ENCODE measurements around the gene SEMA4A.
"Not testable (repeated sequence)": the region's sequence is repeated elsewhere in the genome, so short reads cannot be mapped to it uniquely, and the experiment has no call there.

Gene SEMA4A
- total RNA-seq, result 30.6 reads per million, percentile 57 among the genes with 10 or more reads in this experiment

DNA sequence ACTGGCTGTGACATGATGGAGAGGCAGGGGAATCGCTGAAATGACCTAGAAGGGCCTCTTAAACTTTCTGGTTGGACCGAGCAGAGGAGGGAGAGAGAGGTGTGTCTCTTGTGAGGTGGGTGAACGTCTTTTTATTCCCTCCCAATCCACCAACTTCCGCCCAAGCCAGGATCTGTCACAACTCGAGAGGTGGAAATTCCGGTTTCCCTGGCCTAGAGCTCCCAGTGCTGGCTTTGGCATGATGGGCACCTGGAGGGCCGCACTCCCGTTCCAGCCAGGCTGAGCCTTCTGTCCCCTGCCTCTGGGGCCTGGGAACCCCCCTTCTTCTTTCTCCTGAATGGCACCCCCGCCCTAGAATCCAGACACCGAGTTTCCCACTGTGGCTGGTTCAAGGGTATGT, at the start of gene SEMA4A:
SEMA4A (plus strand) TSS at position 224 of the 400 bp plus-strand sequence. CDS start 994 bp downstream, outside the sequence.
- DNase-seq, result no peak

DNA sequence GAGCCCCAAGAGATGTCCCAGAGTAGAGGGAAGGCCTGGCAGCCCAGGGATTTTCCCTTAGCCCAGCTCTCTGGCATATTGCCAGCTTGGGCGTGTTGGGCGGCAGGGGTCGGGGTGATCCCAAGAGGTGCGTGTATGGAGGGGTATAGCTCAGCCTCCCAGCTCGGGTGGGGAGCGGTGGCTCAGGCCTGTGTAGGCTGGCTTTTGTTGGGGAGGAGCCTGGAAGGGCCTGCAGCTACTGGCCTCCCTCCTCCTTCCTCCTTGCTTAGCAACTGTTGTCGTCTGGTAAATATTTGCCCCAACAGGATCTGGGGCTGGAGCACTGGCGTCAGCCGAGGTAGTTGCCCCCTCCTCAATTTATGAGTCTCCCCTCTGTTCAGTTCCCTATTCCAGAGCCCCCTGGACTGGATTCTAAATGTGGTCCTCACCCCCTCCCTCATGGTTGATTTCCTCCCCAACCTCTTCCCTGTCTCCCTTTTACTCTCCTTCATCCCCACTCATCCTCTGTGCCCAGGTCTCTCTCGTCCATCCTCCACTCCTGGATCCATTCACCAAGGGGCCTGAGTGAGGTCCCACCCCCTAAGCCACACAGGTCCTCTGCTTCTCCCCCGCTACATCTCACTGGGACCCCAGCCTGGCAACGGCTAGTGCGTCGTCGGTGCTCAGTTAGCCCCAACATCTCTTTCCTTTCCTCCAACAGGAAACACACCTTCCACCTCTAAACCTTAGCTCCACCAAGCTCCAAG, 49.1 kb upstream of the SEMA4A start:
- peak; percentile 62 for DNase-seq

DNA sequence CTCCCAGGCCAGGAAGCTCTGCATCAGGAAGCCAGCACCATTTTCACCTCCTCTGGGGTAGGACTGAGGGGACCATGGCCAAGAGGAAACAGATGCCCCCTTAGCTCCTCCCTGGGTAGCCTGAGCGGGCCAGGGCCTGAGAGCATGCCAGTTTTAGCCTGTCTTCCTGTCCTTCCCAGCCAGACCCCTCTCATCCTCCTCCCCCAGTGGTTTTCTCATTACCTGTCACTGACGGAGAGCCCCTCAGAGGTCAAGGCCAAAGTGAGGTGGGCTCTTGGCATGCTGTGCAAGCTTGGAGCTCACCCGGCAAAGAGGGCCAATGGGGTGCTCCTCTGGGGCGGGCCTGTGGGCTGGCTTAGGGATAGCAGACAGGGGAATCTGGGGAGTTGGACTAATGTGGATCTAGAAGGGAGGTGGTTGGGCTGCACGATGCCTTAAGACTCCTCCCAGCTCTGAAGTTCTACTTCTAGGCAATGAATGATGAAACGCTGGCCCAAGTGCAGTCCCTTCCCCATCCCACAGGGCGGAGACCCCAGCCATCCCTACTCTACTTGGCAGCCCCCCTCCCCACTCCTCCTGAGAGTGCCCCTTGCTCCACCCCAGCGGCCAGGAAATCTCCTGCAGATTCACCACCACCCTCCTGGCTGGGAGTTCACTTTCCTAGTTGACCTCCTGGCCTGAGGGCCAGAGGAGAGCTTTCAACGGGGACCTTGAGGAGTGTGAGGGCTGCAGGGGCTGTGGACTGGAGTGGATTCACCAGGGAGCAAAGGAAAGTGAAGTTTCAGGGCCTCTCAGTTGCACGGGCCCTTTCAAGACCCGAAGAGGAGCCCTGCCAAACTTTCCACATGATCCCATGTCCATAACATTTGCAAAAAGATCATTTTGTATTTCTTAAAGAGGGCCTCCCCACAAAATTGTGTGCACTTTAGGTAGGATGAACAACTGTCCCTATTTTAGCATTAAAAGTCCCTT, 48.2 kb upstream of the SEMA4A start:
- DNase-seq, result no peak

DNA sequence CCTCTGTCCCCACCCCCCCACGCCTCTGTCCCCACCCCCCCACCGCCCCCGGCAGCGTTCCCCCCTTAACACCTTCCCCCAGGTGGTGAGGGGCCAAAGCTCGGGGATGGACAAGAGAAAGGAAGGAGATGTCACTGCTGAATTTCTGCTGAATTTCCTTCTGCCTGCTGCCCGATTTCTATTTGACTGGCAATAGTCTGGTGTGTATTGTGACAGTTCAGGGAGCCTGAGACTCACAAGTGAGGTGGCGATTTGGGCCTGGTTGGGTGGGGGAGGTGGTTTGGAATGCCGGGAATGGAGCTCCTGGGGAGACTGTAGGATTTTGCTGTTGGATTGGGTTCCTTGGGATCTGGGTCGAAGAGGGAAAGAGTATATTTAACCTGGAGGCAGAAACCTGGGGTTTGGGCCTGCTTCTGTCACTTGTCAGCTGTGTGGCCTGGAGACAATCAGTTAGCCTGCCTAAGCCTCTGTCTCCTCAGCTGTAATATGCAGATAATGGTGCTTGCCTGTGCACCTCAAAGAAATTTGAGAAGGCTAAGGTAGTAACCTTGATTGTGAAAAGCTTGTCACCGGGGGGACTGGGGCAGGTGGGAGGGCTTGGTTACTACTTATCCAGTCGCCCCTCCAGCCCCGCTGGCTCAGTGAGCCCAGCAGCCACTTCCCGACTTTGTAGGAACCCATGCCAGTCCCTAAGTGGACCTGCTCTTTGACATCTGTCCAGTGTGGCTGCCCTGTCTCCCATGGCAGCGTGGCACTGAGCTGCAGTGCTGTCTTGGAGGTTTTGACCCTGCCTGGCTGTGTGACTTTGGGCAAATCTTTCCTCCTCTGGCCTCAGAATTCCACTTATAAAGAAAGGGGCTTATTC, 46.5 kb upstream of the SEMA4A start:
- no peak for DNase-seq

DNA sequence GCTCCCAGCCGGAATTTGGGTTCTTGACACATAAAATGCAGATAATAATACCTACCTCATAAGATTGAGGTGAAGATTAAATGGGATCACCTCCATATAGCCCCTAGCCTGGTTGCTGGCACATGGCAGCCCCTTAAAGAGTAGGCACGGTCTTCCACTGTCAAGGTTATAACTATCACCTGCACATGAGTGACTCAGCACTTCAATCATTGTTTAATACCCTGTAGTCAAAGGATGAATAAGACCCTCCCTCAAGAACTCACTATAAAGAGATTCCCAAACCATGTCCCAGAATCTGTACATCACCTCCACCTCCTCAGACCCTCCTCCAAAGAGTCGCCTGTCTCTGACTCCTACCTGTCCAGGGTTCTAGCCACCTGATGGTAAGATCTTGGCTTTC, 45.3 kb upstream of the SEMA4A start:
- DNase-seq, result no peak

DNA sequence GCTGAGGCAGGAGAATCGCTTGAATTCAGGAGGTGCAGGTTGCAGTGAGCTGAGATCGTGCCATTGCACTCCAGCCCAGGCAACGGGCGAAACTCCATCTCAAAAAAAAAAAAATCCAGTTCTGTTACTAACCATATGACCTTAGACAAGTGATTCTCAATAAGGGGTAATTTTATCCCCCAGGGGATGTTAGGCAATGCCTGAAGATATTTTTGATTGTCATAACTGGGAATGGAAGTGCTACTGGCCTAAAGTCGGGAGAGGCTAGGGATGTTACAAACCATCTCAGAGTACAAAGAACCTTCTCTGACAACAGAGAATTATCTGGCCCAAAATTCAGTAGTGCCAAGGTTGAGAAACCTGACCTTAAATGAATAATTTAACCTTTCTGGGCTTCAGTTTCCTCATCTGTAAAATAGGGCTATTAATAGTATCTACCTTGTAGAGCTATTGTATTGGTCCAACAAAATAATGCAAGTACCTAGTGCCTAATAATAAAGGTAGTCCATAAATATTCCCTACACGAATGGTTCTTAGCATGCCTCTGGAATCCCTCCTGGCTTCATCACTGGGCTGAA, 44.6 kb upstream of the SEMA4A start:
- no peak for DNase-seq

DNA sequence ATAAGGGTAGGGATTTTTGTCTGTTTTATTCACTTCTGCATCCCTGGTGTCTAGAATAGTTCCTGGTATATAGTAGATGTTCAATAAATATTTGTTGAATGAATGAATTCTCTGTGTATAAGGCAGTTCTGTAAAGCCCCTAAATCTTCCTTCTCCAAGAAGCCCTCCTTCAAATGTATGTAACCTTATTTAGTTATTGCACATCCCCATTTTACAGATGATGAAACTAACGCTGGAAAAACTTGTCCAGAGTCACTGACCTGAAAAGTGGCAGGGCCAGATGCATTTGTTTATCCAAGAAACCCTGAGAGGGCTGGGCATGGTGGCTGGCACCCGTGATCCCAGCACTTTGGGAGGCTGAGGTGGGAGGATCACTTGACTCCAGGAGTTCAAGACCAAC, 43.1 kb upstream of the SEMA4A start:
- no peak for DNase-seq

DNA sequence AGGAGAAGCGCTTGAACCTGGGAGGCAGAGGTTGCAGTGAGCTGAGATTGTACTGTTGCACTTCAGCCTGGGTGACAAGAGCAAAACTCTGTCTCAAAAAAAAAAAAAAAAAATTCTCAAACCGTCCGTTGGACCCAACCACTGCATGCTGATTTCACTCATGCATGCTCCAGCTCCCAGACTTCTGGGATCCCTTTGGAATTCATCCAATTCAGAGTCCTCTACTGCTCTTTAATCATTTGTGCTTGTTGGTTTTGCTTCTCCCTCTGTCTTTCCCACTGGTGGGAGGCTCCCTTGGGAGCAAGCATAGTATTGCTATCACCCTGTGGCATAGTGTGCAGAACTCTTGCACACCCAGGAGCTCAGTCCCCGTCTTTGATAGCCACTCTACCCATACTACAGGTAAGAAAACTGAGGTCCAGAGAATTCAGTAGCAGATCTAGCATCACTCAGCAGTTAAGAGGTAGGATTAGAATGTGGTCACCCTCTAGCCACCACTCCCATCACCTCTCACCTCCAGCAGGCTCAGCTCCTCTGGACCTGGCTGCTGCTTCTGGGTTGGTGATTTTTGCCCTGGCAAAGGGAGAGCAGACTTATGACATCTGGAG, 41.9 kb upstream of the SEMA4A start:
- no peak for DNase-seq

DNA sequence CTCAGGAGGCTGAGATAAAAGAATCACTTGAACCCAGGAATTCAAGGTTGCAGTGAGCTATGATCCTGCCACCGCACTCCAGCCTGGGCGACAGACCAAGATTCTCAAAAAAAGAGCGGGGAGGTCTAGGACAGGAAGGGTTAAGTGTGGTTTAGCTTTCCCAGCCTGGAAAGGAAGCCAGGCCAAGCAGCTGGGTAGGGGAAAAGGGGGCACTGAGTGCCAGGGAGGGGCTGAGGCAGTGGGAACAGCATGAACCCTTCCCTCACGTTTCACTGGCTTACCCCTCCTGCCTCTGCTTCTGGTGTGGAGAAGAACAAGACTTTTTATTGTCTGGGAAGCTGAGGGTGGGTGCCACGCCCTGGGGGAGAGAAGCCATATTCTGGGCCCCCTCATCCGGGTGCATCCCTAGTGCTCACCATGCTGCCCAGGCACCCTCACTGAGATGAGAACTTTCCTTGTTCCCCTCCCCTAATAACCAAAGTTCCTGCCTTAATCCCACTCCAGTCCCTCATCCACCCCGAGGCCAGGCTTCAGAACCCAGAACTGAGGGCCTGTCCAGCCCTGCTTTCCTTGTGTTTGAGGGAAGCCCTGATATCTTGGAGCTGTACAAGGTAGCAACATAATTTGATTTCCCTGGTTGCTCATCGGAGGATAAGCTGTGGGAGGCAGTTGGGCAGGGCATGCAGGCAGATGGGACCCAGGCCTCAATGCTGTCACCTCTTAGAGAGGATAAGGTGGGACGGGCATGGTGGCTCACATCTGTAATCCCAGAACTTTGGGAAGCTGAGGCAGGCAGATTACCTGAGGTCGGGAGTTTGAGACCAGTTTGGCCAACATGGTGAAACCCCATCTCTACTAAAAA, 40.9 kb upstream of the SEMA4A start:
- DNase-seq, result no peak

DNA sequence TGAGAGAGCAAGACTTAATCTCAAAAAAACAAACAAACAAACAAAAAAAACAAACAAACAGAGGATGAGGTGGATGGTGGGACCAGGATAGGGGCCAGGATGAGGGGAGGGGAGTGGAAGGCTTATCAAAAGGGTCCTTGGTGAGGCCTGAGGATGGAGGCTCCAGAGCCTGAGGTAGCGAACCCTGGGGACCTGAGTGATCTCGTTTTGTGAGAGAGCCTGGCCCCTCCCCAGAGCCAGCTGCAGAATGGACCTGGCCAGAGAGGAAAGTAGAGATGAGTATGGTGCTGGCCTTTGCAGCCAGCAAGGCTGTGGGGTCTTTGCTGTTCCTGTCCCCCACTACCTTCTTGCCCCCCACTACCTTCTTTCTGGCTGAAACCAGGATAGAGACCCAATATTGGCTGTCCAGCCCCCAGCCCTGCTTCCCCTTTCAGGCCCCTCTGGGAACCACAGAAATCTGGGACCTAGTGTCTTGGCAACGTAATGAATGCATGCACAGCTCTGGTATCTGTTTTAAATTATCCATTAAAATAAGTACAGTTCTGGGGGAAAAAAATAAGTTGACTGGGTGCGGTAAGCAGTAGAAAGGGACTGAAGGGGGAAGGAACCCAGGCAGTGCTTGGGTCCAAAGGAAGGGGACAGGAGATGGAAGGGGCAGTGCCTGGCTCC, 40.0 kb upstream of the SEMA4A start:
- no peak for DNase-seq

DNA sequence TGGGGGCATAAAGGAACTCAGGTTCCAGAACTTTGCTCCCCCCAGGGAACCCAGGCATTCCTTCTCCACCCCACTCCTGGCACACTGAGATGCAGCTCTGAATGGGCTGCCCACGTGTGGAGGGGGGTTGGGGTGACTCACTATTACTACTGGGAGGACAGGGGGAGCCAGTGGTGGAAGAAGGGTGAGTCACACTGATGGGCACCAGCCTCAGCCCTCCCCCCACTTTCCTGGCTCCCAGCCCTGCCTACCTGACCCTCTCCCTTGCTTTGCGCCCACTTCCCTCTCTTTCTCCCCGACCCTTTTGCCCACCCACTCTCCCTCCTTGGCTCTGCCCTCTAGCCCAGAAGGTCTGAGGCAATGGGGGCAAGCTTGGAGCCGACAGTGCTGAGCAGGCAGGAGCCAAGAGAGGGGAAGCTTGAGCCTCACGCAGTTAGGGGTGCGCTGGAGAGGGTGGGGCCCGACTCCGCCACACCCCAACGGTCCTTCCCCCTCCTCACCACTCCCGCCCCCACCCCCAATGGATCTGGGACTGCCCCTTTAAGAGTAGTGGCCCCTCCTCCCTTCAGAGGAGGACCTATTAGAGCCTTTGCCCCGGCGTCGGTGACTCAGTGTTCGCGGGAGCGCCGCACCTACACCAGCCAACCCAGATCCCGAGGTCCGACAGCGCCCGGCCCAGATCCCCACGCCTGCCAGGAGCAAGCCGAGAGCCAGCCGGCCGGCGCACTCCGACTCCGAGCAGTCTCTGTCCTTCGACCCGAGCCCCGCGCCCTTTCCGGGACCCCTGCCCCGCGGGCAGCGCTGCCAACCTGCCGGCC, 39.1 kb upstream of the SEMA4A start, which contains the start of gene LMNA:
LMNA (plus strand) TSS at position 611 of the 818 bp plus-strand sequence. CDS start 208 bp downstream, outside the sequence.
- peak; percentile 77 for DNase-seq

DNA sequence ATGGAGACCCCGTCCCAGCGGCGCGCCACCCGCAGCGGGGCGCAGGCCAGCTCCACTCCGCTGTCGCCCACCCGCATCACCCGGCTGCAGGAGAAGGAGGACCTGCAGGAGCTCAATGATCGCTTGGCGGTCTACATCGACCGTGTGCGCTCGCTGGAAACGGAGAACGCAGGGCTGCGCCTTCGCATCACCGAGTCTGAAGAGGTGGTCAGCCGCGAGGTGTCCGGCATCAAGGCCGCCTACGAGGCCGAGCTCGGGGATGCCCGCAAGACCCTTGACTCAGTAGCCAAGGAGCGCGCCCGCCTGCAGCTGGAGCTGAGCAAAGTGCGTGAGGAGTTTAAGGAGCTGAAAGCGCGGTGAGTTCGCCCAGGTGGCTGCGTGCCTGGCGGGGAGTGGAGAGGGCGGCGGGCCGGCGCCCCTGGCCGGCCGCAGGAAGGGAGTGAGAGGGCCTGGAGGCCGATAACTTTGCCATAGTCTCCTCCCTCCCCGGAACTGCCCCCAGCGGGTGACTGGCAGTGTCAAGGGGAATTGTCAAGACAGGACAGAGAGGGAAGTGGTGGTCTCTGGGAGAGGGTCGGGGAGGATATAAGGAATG, 38.4 kb upstream of the SEMA4A start:
- no peak for DNase-seq

DNA sequence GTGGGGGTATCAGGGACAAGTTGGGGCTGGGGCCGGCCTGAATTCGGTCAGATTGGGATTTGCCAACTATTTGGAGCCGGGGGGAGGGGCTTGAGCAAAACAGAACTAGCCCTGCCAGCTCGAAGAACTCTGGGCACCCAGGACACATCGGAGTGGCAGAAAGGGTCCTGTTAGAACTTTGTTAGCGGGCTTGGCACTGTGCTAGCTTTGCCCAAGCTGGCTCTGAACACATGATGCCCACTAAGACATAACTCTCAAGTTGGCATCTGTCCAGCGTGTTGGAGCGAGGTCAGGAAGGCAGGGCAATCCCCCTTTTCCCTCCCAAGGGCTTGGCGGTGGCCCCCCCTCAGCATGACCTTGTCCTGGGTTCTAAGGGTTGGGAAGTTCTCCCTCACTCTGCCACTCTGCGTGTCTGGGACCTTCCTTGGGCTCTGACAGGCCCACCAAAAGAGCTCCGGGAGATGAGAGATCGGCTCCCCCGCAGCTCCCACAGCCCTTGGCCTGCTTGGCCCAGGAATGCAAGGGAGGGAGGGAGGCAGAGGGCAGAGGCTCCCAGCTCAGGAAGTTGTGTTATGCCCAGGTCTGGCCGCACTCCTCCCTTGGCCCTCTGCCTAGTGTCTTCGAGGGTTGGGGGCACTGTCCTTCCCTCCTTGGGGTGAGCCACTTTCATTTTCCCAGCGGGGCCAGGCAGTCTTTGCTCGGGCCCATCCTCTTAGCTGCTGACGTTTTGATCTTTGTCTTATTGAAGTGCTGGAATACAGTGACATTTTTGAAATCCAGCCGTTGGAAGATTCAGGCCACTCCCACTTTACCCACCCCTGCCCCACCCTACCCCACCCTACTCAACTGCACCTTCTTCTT, 37.6 kb upstream of the SEMA4A start:
- no peak for DNase-seq

DNA sequence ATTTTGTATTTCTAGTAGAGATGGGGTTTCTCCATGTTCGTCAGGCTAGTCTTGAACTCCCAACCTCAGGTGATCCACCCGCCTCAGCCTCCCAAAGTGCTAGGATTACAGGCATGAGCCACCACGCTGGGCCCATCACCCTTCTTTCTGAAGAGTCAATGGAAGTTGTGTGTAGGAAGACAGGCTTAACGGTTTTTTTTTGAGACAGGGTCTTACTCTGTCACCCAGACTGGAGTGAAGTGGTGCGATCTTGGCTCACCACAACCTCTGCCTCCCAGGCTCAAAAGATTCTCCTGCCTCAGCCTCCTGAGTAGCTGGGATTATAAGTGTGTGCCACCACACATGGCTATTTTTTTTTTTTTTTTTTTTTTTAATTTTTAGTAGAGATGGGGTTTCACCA, 36.7 kb upstream of the SEMA4A start:
- DNase-seq, result not testable (repeated sequence)

DNA sequence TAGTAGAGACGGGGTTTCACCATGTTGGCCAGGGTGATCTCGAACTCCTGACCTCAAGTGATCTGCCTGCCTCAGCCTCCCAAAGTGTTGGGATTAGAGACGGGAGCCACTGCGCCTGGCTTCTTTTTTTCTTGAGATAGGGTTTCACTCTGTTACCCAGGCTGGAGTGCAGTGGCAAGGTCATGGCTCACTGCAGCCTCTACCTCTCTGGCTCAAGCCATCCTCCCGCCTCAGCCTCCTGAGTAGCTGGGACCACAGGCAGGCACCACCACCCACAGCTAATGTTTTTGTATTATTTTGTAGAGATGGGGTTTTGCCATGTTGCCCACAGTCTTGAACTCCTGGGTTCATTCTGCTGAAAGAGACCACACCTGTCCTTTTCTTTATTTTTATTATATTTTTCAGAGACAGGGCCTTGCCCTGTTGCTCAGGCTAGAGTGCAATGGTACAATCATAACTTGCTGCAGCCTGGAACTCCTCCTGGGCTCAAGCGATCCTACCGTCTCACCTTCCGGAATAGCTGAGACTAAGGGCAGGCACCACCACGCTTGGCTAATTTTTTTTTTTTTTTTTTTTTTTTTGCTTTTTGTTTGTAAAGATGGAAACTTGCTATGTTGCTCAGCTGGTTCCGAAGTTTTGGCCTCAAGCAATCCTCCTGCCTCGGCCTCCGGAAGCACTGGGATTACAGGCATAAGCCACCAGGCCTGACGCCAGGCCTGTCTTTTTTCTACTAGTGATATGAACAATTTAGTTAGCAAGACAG, 35.8 kb upstream of the SEMA4A start:
- no peak for DNase-seq

DNA sequence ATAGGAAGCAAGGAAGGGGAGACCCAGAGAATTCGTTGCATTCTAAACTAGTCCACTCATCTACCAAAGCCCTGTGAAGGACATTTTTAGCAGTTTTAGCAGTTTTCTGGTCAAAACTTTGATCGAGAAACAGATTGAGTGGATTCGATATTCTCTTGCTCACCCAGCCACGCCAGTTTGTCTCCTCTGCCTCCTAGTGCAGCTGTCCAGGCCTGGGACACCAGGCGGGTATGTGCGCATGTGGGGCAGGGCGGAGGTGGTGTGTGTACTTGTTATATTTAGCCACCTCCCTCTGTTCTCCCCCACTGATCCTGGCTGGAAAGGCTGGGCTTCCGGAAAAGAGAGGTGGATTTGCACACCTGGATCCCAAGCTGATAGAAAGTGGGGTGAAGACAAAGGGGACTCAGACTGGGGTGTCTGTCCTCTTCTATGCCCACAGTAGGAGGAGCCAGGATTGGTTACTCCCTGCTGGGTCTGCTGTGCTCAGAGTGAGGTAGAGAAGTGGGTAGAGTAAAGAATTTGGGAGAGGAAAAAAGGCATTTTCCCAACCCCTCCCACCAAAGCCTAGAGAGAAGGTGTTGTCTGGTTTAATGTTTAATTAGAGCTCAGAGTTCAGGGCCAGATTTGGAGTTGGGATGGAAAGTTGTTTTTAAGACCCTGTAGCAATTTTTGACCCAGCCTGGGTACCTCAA, 35.1 kb upstream of the SEMA4A start:
- no peak for DNase-seq
